GM19455 (cell line): ENCODE measurements around the gene TUBB4B.

ENCODE experiments used
- ATAC-seq: cut with Tn5 transposase; IDR thresholded peaks from one replicate; pipeline ENCODE4 v1.9.1; 2021; ENCODE audit not compliant: unreplicated experiment

TUBB4B gene

GRCh38 chr9:137225699-137226331 lies 15.3 kb upstream of the TUBB4B start:
- ATAC-seq = no peak

- ATAC-seq = no peak
Measured at GRCh38 chr9:137226338-137227053, 14.6 kb upstream of the TUBB4B start.

GRCh38 chr9:137227054-137227852 lies 13.8 kb upstream of the TUBB4B start, which contains the start of gene RNF224:
Gene RNF224 (plus strand): TSS chr9:137227502. CDS start chr9:137228336, 834 bp downstream.
- ATAC-seq = no peak

GRCh38 chr9:137227853-137228505 lies 13.1 kb upstream of the TUBB4B start:
- no peak for ATAC-seq

- ATAC-seq = no peak
Measured at GRCh38 chr9:137228506-137228967, 12.6 kb upstream of the TUBB4B start.

- ATAC-seq = no peak
Measured at GRCh38 chr9:137228968-137229896, 11.9 kb upstream of the TUBB4B start.

- no peak for ATAC-seq
Measured at GRCh38 chr9:137229903-137230704, 11.0 kb upstream of the TUBB4B start.

- no peak for ATAC-seq
Measured at GRCh38 chr9:137230705-137231371, 10.2 kb upstream of the TUBB4B start, which contains the start of gene SLC34A3. Gene SLC34A3 (plus strand): TSS chr9:137230901. CDS start chr9:137231703, 802 bp downstream.

GRCh38 chr9:137231372-137232039 lies 9.6 kb upstream of the TUBB4B start:
- ATAC-seq = no peak

GRCh38 chr9:137232101-137232500 lies 9.0 kb upstream of the TUBB4B start:
- ATAC-seq = no peak

- ATAC-seq = no peak
Measured at GRCh38 chr9:137232510-137232909, 8.6 kb upstream of the TUBB4B start.

GRCh38 chr9:137233143-137233980 lies 7.7 kb upstream of the TUBB4B start:
- ATAC-seq = no peak

- no peak for ATAC-seq
Measured at GRCh38 chr9:137234055-137234697, 6.9 kb upstream of the TUBB4B start.

- ATAC-seq = no peak
Measured at GRCh38 chr9:137234758-137235423, 6.2 kb upstream of the TUBB4B start.

GRCh38 chr9:137235424-137236237 lies 5.5 kb upstream of the TUBB4B start:
- ATAC-seq = no peak
